Measurements from ENCODE around the gene METTL6. TPM values are rescaled to one million over a fixed set of nuclear protein-coding genes. Genes with fewer than 3 reads are reported as not detected.
A peak's percentile ranks its signal among the peaks of the same experiment; 100 is the strongest.

Gene METTL6
- total RNA-seq, 2 donors from 2014 or later: 22.3 to 24.8 TPM

- no peak overlapping the region for H3K9ac ChIP-seq (ENCODE audit: extremely low read depth, low read length, poor library complexity, severe bottlenecking)
Measured at GRCh38 chr3:15377961-15378791, 49.2 kb downstream of the METTL6 start.

GRCh38 chr3:15375461-15376000 is 51.8 kb downstream of the METTL6 start:
- Histone ChIP-seq H3K4me3 (ENCODE audit: low read length) (no peak overlapping the region), H3K9me3 (ENCODE audit: control insufficient read depth, low read length) (no peaks in the 10 kb centered on the region), H3K36me3 (ENCODE audit: control insufficient read depth, insufficient read depth, low read length) (no peaks in the 10 kb centered on the region), H3K27ac (ENCODE audit: low read depth, low read length) (no peak overlapping the region), H3K4me1 (ENCODE audit: control insufficient read depth, insufficient read depth, low read length) (no peaks in the 10 kb centered on the region), H3K9ac (ENCODE audit: extremely low read depth, low read length, poor library complexity, severe bottlenecking) (no peak overlapping the region), H3K27me3 (ENCODE audit: control insufficient read depth, insufficient read depth, low read length, poor library complexity, severe bottlenecking) (no peaks in the 10 kb centered on the region)
- Mint-ChIP-seq H3K36me3 (ENCODE audit: low read depth) (no peaks in the 10 kb centered on the region), H3K4me3 (no peak overlapping the region), H3K4me1 (no peaks in the 10 kb centered on the region), H3K27ac (no peak overlapping the region), H3K27me3 (ENCODE audit: insufficient read depth) (no peaks in the 10 kb centered on the region), H3K9me3 (no peaks in the 10 kb centered on the region)
- TF ChIP-seq CTCF (conservative IDR thresholded peaks at IDR 0.05): no peak
- DNase-seq: no peak
- WGBS, 2 experiments (ENCODE audit: insufficient coverage in 1 of 2, insufficient read length in 1 of 2): 94 to 99% methylated on average over 11 to 22 of the region's 22 CpGs

More at GRCh38 chr3:15377961-15378791, 49.2 kb downstream of the METTL6 start:
- H3K9me3 Mint-ChIP-seq: no peaks in the 10 kb centered on the region
- peak; percentile 94 for TF ChIP-seq CTCF (conservative IDR thresholded peaks at IDR 0.05)
- Histone ChIP-seq H3K36me3 (ENCODE audit: control insufficient read depth, insufficient read depth, low read length) (no peaks in the 10 kb centered on the region), H3K4me1 (ENCODE audit: control insufficient read depth, insufficient read depth, low read length) (no peaks in the 10 kb centered on the region), H3K27me3 (ENCODE audit: control insufficient read depth, insufficient read depth, low read length, poor library complexity, severe bottlenecking) (no peaks in the 10 kb centered on the region), H3K27ac (ENCODE audit: low read depth, low read length) (no peak overlapping the region), H3K4me3 (ENCODE audit: low read length) (no peak overlapping the region), H3K9me3 (ENCODE audit: control insufficient read depth, low read length) (no peaks in the 10 kb centered on the region)
- DNase-seq: peak; percentile 98
- WGBS, 2 experiments (ENCODE audit: insufficient coverage in 1 of 2, insufficient read length in 1 of 2): 29 to 39% methylated on average over 10 to 16 of the region's 16 CpGs
- peak overlapping the region; percentile 32 for H3K4me3 Mint-ChIP-seq
- H3K27ac Mint-ChIP-seq: peak overlapping the region; percentile 93
- no peaks in the 10 kb centered on the region for H3K4me1 Mint-ChIP-seq
- H3K27me3 Mint-ChIP-seq (ENCODE audit: insufficient read depth): no peaks in the 10 kb centered on the region
- no peaks in the 10 kb centered on the region for H3K36me3 Mint-ChIP-seq (ENCODE audit: low read depth)

GRCh38 chr3:15372918-15373317 is 54.4 kb downstream of the METTL6 start:
- Histone ChIP-seq H3K27ac (ENCODE audit: low read depth, low read length) (no peak overlapping the region), H3K27me3 (ENCODE audit: control insufficient read depth, insufficient read depth, low read length, poor library complexity, severe bottlenecking) (no peaks in the 10 kb centered on the region), H3K4me3 (ENCODE audit: low read length) (no peak overlapping the region), H3K9me3 (ENCODE audit: control insufficient read depth, low read length) (no peaks in the 10 kb centered on the region), H3K36me3 (ENCODE audit: control insufficient read depth, insufficient read depth, low read length) (no peaks in the 10 kb centered on the region), H3K4me1 (ENCODE audit: control insufficient read depth, insufficient read depth, low read length) (no peaks in the 10 kb centered on the region), H3K9ac (ENCODE audit: extremely low read depth, low read length, poor library complexity, severe bottlenecking) (no peak overlapping the region)
- TF ChIP-seq CTCF (conservative IDR thresholded peaks at IDR 0.05): no peak
- DNase-seq: no peak
- Mint-ChIP-seq H3K9me3 (no peaks in the 10 kb centered on the region), H3K27me3 (ENCODE audit: insufficient read depth) (peaks cover 2% of the 10 kb centered on the region), H3K27ac (no peak overlapping the region), H3K4me3 (no peak overlapping the region), H3K36me3 (ENCODE audit: low read depth) (no peaks in the 10 kb centered on the region), H3K4me1 (no peaks in the 10 kb centered on the region)
- 90 to 91% methylated on average over 2 to 4 of the region's 4 CpGs for WGBS, 2 experiments (ENCODE audit: insufficient coverage in 1 of 2, insufficient read length in 1 of 2)

Data from endodermal cell (in vitro differentiated cells).